Endodermal cell (in vitro differentiated cells): ENCODE measurements around the gene COL27A1. TPM values are rescaled to one million over a fixed set of nuclear protein-coding genes. Genes with fewer than 3 reads are reported as not detected.

Source experiments
- DNase-seq: peaks from one replicate; pipeline ENCODE4 v3.0.0-alpha.2; 2017
- H3K27ac ChIP-seq: 2 replicates; pipeline ENCODE4 v1.5.1; 2013; ENCODE audit warnings: mild to moderate bottlenecking, low read depth, low read length, moderate library complexity
- H3K27me3 ChIP-seq: 2 replicates; pipeline ENCODE4 v1.6.1; 2013; ENCODE audit warnings: mild to moderate bottlenecking, low read length, moderate library complexity; ENCODE audit not compliant: insufficient read depth, control insufficient read depth, poor library complexity, severe bottlenecking
- H3K36me3 ChIP-seq: 2 replicates; pipeline ENCODE4 v1.7.0; 2013; ENCODE audit warnings: mild to moderate bottlenecking, low read length, moderate library complexity; ENCODE audit not compliant: control insufficient read depth, insufficient read depth
- H3K4me1 ChIP-seq: one replicate; pipeline ENCODE4 v1.7.0; 2013; ENCODE audit warnings: low read length; ENCODE audit not compliant: control insufficient read depth, insufficient read depth
- H3K4me3 ChIP-seq: 2 replicates; pipeline ENCODE4 v1.5.1; 2013; ENCODE audit warnings: mild to moderate bottlenecking, low read length, moderate library complexity
- H3K9ac ChIP-seq: 2 replicates; pipeline ENCODE4 v1.6.1; 2013; ENCODE audit warnings: mild to moderate bottlenecking, low read length, moderate library complexity; ENCODE audit not compliant: poor library complexity, severe bottlenecking; ENCODE audit errors: extremely low read depth
- H3K9me3 ChIP-seq: 2 replicates; pipeline ENCODE4 v1.6.1; 2013; ENCODE audit warnings: mild to moderate bottlenecking, low read length, moderate library complexity; ENCODE audit not compliant: control insufficient read depth
- H3K27ac Mint-ChIP-seq: 2 replicates; pipeline ENCODE4 v1.8.0; 2020; ENCODE audit warnings: mixed read lengths
- H3K27me3 Mint-ChIP-seq: 2 replicates; pipeline ENCODE4 v1.8.0; 2021; ENCODE audit warnings: mild to moderate bottlenecking, mixed read lengths; ENCODE audit not compliant: insufficient read depth
- H3K36me3 Mint-ChIP-seq: 2 replicates; pipeline ENCODE4 v1.8.0; 2020; ENCODE audit warnings: low read depth, mixed read lengths
- H3K4me1 Mint-ChIP-seq: 2 replicates; pipeline ENCODE4 v1.8.0; 2020; ENCODE audit warnings: mixed read lengths
- H3K4me3 Mint-ChIP-seq: 2 replicates; pipeline ENCODE4 v1.8.0; 2020; ENCODE audit warnings: mild to moderate bottlenecking, moderate library complexity, mixed read lengths
- H3K9me3 Mint-ChIP-seq: 2 replicates; pipeline ENCODE4 v1.8.0; 2020; ENCODE audit warnings: mild to moderate bottlenecking, mixed read lengths
- WGBS, 2 experiments: methylation state at CpG; one replicate each; pipeline versions ENCODE4 v1.1.5 to v1.1.7; 2013; ENCODE audit warnings: missing lambda C conversion rate in 2 of 2, mixed read lengths in 1 of 2; ENCODE audit not compliant: insufficient coverage in 1 of 2, insufficient read length in 1 of 2; 5-methylcytosine and 5-hydroxymethylcytosine counted together
- total RNA-seq, 2 donors: library from RNA; stranded (reverse); fragmentation: NEBNext Ultra II Directional in 1 of 2; extraction: Animal tissue kit (Norgen Biotek cat#: 25700) in 1 of 2; gene quantifications; 2 replicates in 1 of 2; 3 replicates in 1 of 2; pipeline ENCODE4 v1.2.1, GENCODE V29; 2021
- TF ChIP-seq, protein P1 (sequence below): fragments of 200-600 bp; sonication (generic); conservative IDR thresholded peaks from 2 replicates; pipeline ENCODE4 v1.5.0; 2021; ENCODE audit warnings: antibody characterized with exemption, mild to moderate bottlenecking

The COL27A1 gene
- total RNA-seq, 2 donors from 2014 or later = 43.8 to 69.5 TPM

DNA sequence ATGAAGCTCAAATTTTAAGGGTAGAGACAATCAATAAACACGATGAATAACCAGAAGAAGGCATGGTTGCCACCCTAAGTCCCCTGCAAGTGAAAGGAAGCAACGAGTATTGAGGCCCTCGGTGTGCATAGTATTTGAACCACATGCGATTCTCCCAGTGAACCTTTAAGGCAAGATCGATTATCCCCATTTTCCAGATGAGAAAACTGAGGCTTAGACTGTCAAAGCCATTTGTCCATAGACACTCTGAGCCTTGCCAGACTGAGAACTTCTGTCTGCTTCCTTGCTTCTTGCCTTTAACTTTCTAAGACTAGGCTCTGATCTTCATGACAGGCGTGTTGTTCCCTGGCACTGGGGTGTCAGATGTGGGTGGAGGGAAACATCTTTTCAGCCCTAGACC, 58.2 kb downstream of the COL27A1 start:
- H3K9ac ChIP-seq = no peak overlapping the region
- DNase-seq = no peak
- TF ChIP-seq, protein P1, sequence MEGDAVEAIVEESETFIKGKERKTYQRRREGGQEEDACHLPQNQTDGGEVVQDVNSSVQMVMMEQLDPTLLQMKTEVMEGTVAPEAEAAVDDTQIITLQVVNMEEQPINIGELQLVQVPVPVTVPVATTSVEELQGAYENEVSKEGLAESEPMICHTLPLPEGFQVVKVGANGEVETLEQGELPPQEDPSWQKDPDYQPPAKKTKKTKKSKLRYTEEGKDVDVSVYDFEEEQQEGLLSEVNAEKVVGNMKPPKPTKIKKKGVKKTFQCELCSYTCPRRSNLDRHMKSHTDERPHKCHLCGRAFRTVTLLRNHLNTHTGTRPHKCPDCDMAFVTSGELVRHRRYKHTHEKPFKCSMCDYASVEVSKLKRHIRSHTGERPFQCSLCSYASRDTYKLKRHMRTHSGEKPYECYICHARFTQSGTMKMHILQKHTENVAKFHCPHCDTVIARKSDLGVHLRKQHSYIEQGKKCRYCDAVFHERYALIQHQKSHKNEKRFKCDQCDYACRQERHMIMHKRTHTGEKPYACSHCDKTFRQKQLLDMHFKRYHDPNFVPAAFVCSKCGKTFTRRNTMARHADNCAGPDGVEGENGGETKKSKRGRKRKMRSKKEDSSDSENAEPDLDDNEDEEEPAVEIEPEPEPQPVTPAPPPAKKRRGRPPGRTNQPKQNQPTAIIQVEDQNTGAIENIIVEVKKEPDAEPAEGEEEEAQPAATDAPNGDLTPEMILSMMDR = no peak
- H3K27me3 ChIP-seq = no peaks in the 10 kb centered on the region
- peaks cover 82% of the 10 kb centered on the region for H3K36me3 ChIP-seq
- no peak overlapping the region for H3K4me3 ChIP-seq
- Mint-ChIP-seq H3K4me1 (no peaks in the 10 kb centered on the region), H3K4me3 (no peak overlapping the region), H3K36me3 (peaks cover 40% of the 10 kb centered on the region), H3K9me3 (no peaks in the 10 kb centered on the region), H3K27ac (no peak overlapping the region), H3K27me3 (no peaks in the 10 kb centered on the region)
- no peak overlapping the region for H3K27ac ChIP-seq
- H3K4me1 ChIP-seq = no peaks in the 10 kb centered on the region
- WGBS, 2 experiments = 93% methylated on average over 5 to 6 of the region's 6 CpGs
- H3K9me3 ChIP-seq = no peaks in the 10 kb centered on the region

DNA sequence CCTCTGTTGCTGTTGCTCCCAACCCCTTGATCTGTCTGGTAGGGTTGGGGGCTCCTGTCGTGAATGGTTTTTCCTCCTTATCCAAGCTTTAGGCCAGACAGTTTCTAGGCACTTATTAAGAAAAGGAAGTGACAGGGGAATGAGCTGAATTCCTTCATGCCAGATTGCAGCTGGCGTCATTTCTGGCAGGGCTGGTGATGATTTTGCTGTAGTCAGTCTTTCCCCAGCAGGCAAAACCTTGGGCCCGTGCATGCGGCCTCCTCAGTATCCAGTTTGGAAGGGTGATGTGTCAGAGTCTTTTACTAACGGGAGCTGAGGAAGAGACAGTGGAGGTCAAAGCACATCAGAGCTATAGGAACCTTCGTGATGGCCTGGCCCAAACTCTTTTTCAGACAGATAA, 58.8 kb downstream of the COL27A1 start:
- Mint-ChIP-seq H3K36me3 (peaks cover 38% of the 10 kb centered on the region), H3K27me3 (no peaks in the 10 kb centered on the region)
- 92% methylated on average over 5 to 6 of the region's 6 CpGs for WGBS, 2 experiments

DNA sequence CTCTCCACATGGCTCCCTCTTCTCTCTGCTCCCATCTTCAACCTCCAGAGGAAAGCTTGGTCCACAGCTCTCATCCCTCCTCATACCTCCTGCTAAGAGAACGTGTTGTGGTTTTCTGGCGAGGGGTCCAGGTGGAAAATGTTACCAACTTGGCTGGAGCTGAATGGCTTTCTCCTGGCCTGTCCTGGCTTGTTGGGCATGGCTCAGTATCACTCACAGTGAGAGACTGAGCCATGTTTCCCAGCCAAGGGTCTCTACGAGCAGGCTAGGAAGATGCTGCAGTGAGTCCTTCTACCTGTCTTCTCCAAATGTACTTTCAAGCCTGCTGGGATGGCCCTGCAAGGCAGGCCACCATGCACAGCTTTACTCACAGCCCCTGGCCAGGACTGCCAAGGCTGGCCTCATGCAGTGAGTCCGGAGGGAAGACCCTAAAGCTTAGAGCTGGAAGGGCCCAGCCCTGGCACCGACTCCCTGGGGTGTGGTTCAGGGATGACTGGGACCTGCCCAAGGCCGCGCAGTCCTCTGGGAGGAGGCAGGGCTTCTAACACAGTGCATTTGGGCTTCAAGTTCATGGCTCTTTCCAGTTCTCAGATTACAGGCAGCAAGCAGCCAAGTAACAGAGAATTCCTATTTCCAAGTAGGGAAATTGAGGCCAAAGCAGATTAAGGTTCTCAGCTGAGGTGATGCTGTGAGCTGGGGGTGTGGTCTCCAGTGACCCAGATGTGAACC, 59.5 kb downstream of the COL27A1 start:
- Histone ChIP-seq H3K27me3 (no peaks in the 10 kb centered on the region), H3K9ac (no peak overlapping the region), H3K4me3 (no peak overlapping the region), H3K9me3 (no peaks in the 10 kb centered on the region), H3K27ac (no peak overlapping the region), H3K4me1 (no peaks in the 10 kb centered on the region), H3K36me3 (peaks cover 84% of the 10 kb centered on the region)
- TF ChIP-seq, protein P1 = no peak
- DNase-seq = no peak
- no peak overlapping the region for H3K4me3 Mint-ChIP-seq
- H3K27ac Mint-ChIP-seq = no peak overlapping the region
- H3K4me1 Mint-ChIP-seq = no peaks in the 10 kb centered on the region
- WGBS, 2 experiments = 93 to 94% methylated on average over 6 to 7 of the region's 7 CpGs
- no peaks in the 10 kb centered on the region for H3K27me3 Mint-ChIP-seq
- H3K36me3 Mint-ChIP-seq = peaks cover 35% of the 10 kb centered on the region
- H3K9me3 Mint-ChIP-seq = no peaks in the 10 kb centered on the region

More for the DNA sequence above, 58.8 kb downstream of the COL27A1 start:
- Histone ChIP-seq H3K9ac (no peak overlapping the region), H3K9me3 (no peaks in the 10 kb centered on the region), H3K27me3 (no peaks in the 10 kb centered on the region), H3K36me3 (peaks cover 84% of the 10 kb centered on the region), H3K27ac (no peak overlapping the region), H3K4me3 (no peak overlapping the region), H3K4me1 (no peaks in the 10 kb centered on the region)
- DNase-seq = no peak
- Mint-ChIP-seq H3K27ac (no peak overlapping the region), H3K4me3 (no peak overlapping the region), H3K4me1 (no peaks in the 10 kb centered on the region), H3K9me3 (no peaks in the 10 kb centered on the region)
- TF ChIP-seq, protein P1 = no peak
